AG09309 (cell line): ENCODE measurements around the gene MYH8.

Source experiments
- DNase-seq: peaks from one replicate; pipeline ENCODE4 v3.0.0-alpha.2; 2010; ENCODE audit warnings: low read depth
- H3K4me3 ChIP-seq: 2 replicates; pipeline ENCODE4 v1.5.1; 2011; ENCODE audit warnings: mild to moderate bottlenecking, low read depth, low read length, moderate library complexity; ENCODE audit not compliant: control insufficient read depth
- CTCF ChIP-seq: IDR thresholded peaks from 2 replicates; pipeline ENCODE4 v1.5.1; 2011; ENCODE audit warnings: mild to moderate bottlenecking, low read depth, low read length, inconsistent platforms; ENCODE audit not compliant: insufficient read depth, control insufficient read depth; ENCODE audit errors: missing control alignments

Gene MYH8

DNA sequence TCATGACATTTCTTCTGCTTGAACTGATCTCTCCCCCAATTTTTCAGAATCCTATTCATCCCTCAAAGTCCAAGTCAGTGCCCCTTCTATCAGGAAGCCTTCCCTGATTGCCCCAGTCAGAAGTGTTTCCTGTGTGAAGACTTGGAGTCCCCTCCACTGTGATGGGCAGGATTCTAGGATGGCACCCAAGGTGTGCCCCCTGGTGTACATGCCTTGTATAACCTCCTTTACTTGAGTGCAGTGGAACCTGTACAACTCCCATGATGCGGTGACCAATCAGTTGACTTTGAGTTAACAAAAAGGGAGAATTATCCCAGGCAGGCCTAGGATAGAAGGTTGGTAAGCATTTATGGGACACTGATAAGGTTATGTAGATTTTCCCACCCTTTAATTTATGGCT lies 72.3 kb downstream of the MYH8 start:
- no peak for TF ChIP-seq CTCF
- no peak for DNase-seq
- no peak overlapping the region for H3K4me3 ChIP-seq

DNA sequence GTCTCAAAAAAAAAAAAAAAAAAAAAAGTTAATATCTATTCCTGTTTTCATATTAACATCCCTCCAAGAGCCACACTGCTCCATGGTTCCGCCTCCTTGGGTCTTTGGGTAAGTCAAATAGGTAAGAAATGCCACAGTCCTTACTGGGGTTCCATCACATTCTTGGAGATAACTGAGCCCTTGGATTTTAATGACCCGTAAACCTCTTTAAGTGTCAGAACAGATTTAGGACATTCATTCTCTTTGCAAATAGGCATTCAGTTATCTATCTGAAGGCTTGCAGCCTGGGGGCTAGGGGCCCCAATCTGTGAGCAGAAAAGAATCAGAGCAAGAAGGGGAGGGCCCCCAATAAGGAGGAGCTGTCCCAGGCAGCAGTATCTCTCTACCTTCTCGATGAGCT lies 76.9 kb downstream of the MYH8 start:
- no peak overlapping the region for H3K4me3 ChIP-seq
- no peak for DNase-seq
- TF ChIP-seq CTCF = no peak
